ENCODE measurements around the gene HOXA10.

HOXA10 gene

DNA sequence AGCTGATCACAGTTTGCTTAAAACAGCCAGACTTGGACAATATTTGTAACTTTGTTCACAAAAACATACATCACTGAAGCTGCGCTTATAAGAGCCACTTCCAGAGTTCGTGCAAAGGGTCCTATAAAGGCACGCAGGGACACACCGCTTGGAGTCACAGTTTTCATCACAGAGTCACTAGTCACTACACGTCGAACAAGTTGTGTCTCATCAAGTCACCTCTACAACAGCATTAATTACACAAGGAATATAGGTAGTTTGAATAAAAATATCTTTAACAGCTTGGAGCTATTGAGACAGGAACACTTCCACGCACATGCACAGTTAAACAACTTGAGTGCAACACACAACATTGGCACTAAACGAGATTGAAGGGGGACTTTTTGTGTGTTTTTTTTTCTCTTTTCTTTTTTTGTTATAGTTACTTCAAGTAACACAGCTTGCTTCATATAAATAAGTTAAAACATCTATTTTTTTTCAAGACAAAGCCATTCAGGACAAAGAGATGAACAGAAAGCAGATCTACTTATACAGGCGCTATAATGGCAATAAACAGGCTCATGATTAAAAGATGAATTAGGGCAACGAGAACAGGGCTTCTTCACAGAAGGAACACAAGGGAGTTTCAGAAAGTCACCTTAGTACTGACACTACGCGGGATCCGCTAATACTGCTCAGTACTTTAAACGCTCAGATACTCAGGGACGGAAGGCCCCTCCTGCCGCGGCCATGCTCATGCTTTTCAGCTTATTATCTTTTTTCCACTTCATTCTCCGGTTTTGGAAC, 32.8 kb downstream of the HOXA10 start:
- no peak overlapping the region for H3K4me3 ChIP-seq
- no peak overlapping the region for H3K9ac ChIP-seq (ENCODE audit: insufficient read length)
- TF ChIP-seq FOXP2 (optimal IDR thresholded peaks at IDR 0.05; ENCODE audit: control extremely low read depth, extremely low read length, insufficient read depth), result no peak

DNA sequence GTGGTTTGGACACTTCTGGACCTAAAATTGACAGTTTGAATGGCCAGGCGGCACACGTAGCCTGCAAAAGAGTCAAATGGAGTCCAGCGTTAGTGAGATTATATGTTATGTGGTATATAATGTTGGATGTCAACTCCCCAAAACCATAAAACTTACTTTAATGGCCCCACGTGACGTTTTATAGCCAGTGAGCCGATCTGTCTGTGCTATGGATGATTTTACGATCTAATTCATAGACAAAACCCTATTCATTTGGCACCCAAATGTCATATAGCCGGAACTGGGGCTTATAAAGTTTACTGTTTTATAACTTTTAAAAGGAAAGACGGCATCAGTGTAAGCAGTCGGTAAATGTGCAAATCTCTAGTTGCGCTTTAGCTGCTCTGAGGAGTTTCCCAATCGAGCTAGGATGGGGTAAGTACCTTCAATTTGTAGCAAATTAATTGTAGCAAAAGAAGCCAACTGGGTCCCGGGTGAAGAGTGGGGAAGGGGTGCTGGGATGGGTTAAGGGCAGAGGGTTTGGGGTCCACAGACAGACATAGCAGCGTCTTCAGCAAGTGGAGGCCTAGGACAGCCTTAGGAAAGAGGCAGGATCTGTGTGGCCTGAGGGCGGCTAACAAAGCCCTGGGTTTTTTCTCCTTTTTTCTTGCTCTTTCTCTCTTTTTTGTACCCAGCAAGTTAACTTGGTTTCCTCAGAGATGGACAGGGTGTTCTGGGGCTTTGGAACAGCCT, 33.8 kb downstream of the HOXA10 start:
- H3K36me3 ChIP-seq (ENCODE audit: insufficient read depth, low read length), result no peaks in the 10 kb centered on the region
- DNase-seq (ENCODE audit: low read depth, low spot score), result peak; percentile 44
- TF ChIP-seq FOXP2 (optimal IDR thresholded peaks at IDR 0.05; ENCODE audit: control extremely low read depth, extremely low read length, insufficient read depth) (no peak), POLR2AphosphoS5 (IDR thresholded peaks at IDR 0.05; ENCODE audit: borderline replicate concordance, low read depth, low read length) (no peak), EZH2 (IDR thresholded peaks at IDR 0.05) (no peak)
- H3K9me3 ChIP-seq (ENCODE audit: low read depth, low read length), result no peaks in the 10 kb centered on the region
- H3K9ac ChIP-seq (ENCODE audit: insufficient read length), result no peak overlapping the region
- peak overlapping the region; percentile 55 for H3K4me3 ChIP-seq
- no peak overlapping the region for H3K27ac ChIP-seq

More for the DNA sequence above, 32.8 kb downstream of the HOXA10 start:
- Histone ChIP-seq H3K27ac (no peak overlapping the region), H3K36me3 (ENCODE audit: insufficient read depth, low read length) (no peaks in the 10 kb centered on the region), H3K9me3 (ENCODE audit: low read depth, low read length) (no peaks in the 10 kb centered on the region)
- DNase-seq (ENCODE audit: low read depth, low spot score), result no peak

- H3K9me3 ChIP-seq (ENCODE audit: low read depth, low read length), result no peaks in the 10 kb centered on the region
- H3K36me3 ChIP-seq (ENCODE audit: insufficient read depth, low read length), result no peaks in the 10 kb centered on the region
- peak overlapping the region; percentile 55 for H3K4me3 ChIP-seq
- H3K9ac ChIP-seq (ENCODE audit: insufficient read length), result no peak overlapping the region
- no peak overlapping the region for H3K27ac ChIP-seq
- DNase-seq (ENCODE audit: low read depth, low spot score), result no peak
- TF ChIP-seq EZH2 (IDR thresholded peaks at IDR 0.05) (peak; percentile 84), POLR2AphosphoS5 (IDR thresholded peaks at IDR 0.05; ENCODE audit: borderline replicate concordance, low read depth, low read length) (no peak)
Observed at GRCh38 chr7:27139334-27140125, 34.6 kb downstream of the HOXA10 start.

- Histone ChIP-seq H3K9ac (ENCODE audit: insufficient read length) (no peak overlapping the region), H3K4me3 (no peak overlapping the region; the same call in 1 of the 2 replicates)
- TF ChIP-seq FOXP2 (optimal IDR thresholded peaks at IDR 0.05; ENCODE audit: control extremely low read depth, extremely low read length, insufficient read depth) (no peak), POLR2AphosphoS5 (IDR thresholded peaks at IDR 0.05; ENCODE audit: borderline replicate concordance, low read depth, low read length) (no peak), EZH2 (IDR thresholded peaks at IDR 0.05) (no peak)
Observed at GRCh38 chr7:27138985-27139333, 35.2 kb downstream of the HOXA10 start.

GRCh38 chr7:27138472-27138871, 35.6 kb downstream of the HOXA10 start:
- Histone ChIP-seq H3K9ac (ENCODE audit: insufficient read length) (no peak overlapping the region), H3K27ac (no peak overlapping the region), H3K4me3 (no peak overlapping the region), H3K36me3 (ENCODE audit: insufficient read depth, low read length) (no peaks in the 10 kb centered on the region), H3K9me3 (ENCODE audit: low read depth, low read length) (no peaks in the 10 kb centered on the region)
- TF ChIP-seq POLR2AphosphoS5 (IDR thresholded peaks at IDR 0.05; ENCODE audit: borderline replicate concordance, low read depth, low read length), result no peak
- no peak for TF ChIP-seq FOXP2 (optimal IDR thresholded peaks at IDR 0.05; ENCODE audit: control extremely low read depth, extremely low read length, insufficient read depth)
- no peak for TF ChIP-seq EZH2 (IDR thresholded peaks at IDR 0.05)
- DNase-seq (ENCODE audit: low read depth, low spot score), result no peak

More at GRCh38 chr7:27138985-27139333, 35.2 kb downstream of the HOXA10 start:
- no peak overlapping the region for H3K27ac ChIP-seq
- DNase-seq (ENCODE audit: low read depth, low spot score), result no peak
- no peaks in the 10 kb centered on the region for H3K9me3 ChIP-seq (ENCODE audit: low read depth, low read length)
- no peaks in the 10 kb centered on the region for H3K36me3 ChIP-seq (ENCODE audit: insufficient read depth, low read length)

DNA sequence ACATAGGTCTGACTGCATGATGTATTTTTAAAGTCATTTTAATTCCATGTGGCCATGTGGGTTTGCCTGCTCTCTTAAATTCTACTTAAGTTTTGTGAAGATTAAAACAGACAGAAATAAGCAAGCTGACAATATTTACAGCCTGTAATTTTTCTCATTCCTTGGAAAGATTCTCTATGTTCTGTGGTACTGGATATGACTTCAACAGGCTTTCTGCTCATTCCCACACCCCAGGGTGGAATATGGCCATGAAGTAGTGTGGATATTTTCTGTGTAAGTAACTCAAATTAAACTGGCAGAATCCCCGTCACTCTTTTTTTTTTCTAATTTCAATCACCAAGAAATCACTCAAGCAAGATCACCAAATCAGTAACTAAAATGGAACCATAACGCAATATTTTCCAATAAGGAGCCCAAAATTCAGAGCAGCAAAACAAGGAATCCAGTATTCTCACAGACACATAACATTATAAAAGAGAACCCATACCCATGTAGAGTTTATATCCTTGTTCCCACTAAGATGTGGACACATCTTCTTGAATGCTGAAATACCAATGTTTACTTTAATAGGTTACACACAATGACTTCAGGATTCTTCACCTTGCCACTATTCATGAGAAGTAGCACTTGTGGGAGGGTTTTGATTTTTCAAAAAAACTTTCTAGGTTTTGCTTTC, 36.3 kb downstream of the HOXA10 start:
- no peaks in the 10 kb centered on the region for H3K36me3 ChIP-seq (ENCODE audit: insufficient read depth, low read length)
- no peaks in the 10 kb centered on the region for H3K9me3 ChIP-seq (ENCODE audit: low read depth, low read length)
- H3K9ac ChIP-seq (ENCODE audit: insufficient read length), result no peak overlapping the region
- H3K27ac ChIP-seq, result no peak overlapping the region
- TF ChIP-seq EZH2 (IDR thresholded peaks at IDR 0.05) (no peak), POLR2AphosphoS5 (IDR thresholded peaks at IDR 0.05; ENCODE audit: borderline replicate concordance, low read depth, low read length) (no peak), FOXP2 (optimal IDR thresholded peaks at IDR 0.05; ENCODE audit: control extremely low read depth, extremely low read length, insufficient read depth) (no peak)
- H3K4me3 ChIP-seq, result no peak overlapping the region
- DNase-seq (ENCODE audit: low read depth, low spot score), result no peak

DNA sequence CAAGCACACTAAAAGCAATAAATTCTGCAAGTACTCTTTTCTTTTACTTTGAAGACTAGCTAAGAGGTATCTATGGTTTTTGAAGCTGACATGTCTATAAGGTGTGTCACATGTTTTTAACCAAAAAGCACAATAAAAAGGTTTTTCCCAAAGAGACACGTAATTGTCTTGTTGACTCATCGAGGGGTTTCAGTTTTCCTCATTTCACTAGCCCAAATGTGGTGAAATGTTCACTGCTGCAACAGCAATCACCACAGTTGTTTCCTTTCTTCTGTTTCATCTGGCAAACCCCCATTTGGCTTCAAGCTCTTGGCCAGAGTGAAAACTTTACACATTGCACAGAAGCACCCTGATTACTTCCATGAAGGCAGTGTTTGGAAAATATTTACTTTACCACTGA, 39.7 kb downstream of the HOXA10 start:
- H3K27ac ChIP-seq, result no peak overlapping the region
- no peaks in the 10 kb centered on the region for H3K9me3 ChIP-seq (ENCODE audit: low read depth, low read length)
- H3K4me3 ChIP-seq, result no peak overlapping the region
- no peak for TF ChIP-seq FOXP2 (optimal IDR thresholded peaks at IDR 0.05; ENCODE audit: control extremely low read depth, extremely low read length, insufficient read depth)
- no peak for TF ChIP-seq EZH2 (IDR thresholded peaks at IDR 0.05)
- no peak for TF ChIP-seq POLR2AphosphoS5 (IDR thresholded peaks at IDR 0.05; ENCODE audit: borderline replicate concordance, low read depth, low read length)
- H3K9ac ChIP-seq (ENCODE audit: insufficient read length), result no peak overlapping the region
- no peak for DNase-seq (ENCODE audit: low read depth, low spot score)
- no peaks in the 10 kb centered on the region for H3K36me3 ChIP-seq (ENCODE audit: insufficient read depth, low read length)

Measured in SK-N-MC (cell line).